Lung (tissue), 12 donors: ENCODE measurements around the gene DCST1. TPM values are rescaled to one million over a fixed set of nuclear protein-coding genes. Genes with fewer than 3 reads are reported as not detected.

Experiments used
- ATAC-seq: fragments of 200-7000 bp; cut with Tn5 transposase; one replicate; pipeline ENCODE4 v1.9.1; 2020; ENCODE audit warnings: moderate number of reproducible peaks; ENCODE audit not compliant: insufficient read depth, low FRiP score
- DNase-seq, 3 donors: peaks; one replicate each; pipeline ENCODE4 v3.0.0-alpha.2; 2013 to 2017
- H3K27ac ChIP-seq, 2 donors: one replicate each; pipeline ENCODE4 v1.5.1; 2013; ENCODE audit warnings: mild to moderate bottlenecking in 2 of 2, moderate library complexity in 2 of 2, control low read depth in 1 of 2, inconsistent platforms in 1 of 2, low read depth in 1 of 2, low read length in 1 of 2
- H3K27me3 ChIP-seq, 3 donors: one replicate each; pipeline ENCODE4 v1.5.1; 2013; ENCODE audit warnings: low read length in 2 of 3; ENCODE audit not compliant: control insufficient read depth in 3 of 3, insufficient read depth in 3 of 3
- H3K36me3 ChIP-seq, 4 donors: one replicate each; pipeline ENCODE4 v1.5.1; 2013; ENCODE audit warnings: low read length in 4 of 4, mild to moderate bottlenecking in 1 of 4, moderate library complexity in 1 of 4; ENCODE audit not compliant: control insufficient read depth in 4 of 4, insufficient read depth in 4 of 4
- H3K4me1 ChIP-seq, 5 donors: one replicate each; pipeline ENCODE4 v1.5.1; 2013; ENCODE audit warnings: low read length in 5 of 5, mild to moderate bottlenecking in 2 of 5, moderate library complexity in 1 of 5; ENCODE audit not compliant: control insufficient read depth in 5 of 5, insufficient read depth in 5 of 5
- H3K4me3 ChIP-seq: one replicate; pipeline ENCODE4 v1.5.1; 2013; ENCODE audit warnings: mild to moderate bottlenecking, control low read depth, moderate library complexity
- H3K9ac ChIP-seq, 2 donors: one replicate each; pipeline ENCODE4 v1.5.1; 2013; ENCODE audit warnings: low read length in 2 of 2, control low read depth in 1 of 2; ENCODE audit not compliant: insufficient read depth in 1 of 2
- H3K9me3 ChIP-seq, 4 donors: one replicate each; pipeline ENCODE4 v1.5.1; 2013; ENCODE audit warnings: low read length in 3 of 4, mild to moderate bottlenecking in 1 of 4, moderate library complexity in 1 of 4; ENCODE audit not compliant: control insufficient read depth in 4 of 4, insufficient read depth in 3 of 4
- CTCF ChIP-seq: IDR thresholded peaks from 2 replicates; pipeline ENCODE4 v1.5.1; 2012; ENCODE audit warnings: mild to moderate bottlenecking; ENCODE audit errors: control extremely low read depth, extremely low read depth
- WGBS, 2 donors: extraction: QIAGEN DNeasy Blood & Tissue Kit; methylation state at CpG; one replicate each; pipeline ENCODE4 v1.1.7; 2013; 5-methylcytosine and 5-hydroxymethylcytosine counted together
- polyA plus RNA-seq, 2 donors: library from polyadenylated mRNA; stranded (reverse); fragments of 200-250 nt; gene quantifications; one replicate each; pipeline ENCODE4 v1.2.1, GENCODE V29; 2013
- total RNA-seq, 2 donors: library from RNA; depleted of rRNA in 1 of 2; stranded (reverse); fragments of >200 nt in 1 of 2; gene quantifications; one replicate each; pipeline ENCODE4 v1.2.1, GENCODE V29; 2014 to 2021
- donor health status: control.
- donor health status: control.
- donor health status: Bipolar disorder and iron deficiency.
- donor health status: healthy.
- donor health status: DM: yes; HTN: yes; CAD: no.

The DCST1 gene
- total and polyA plus RNA-seq, 4 donors: 0.08 to 0.20 TPM; not detected in 2

- H3K4me1 ChIP-seq: peaks cover 3 to 25% (median 11%) of the 10 kb centered on the region in 5 donors
- no peaks in the 10 kb centered on the region for H3K9me3 ChIP-seq
- DNase-seq (no peak), ATAC-seq (no peak)
- 85 to 87% methylated on average over 6 of the region's 6 CpGs for WGBS, 2 donors
- no peak for TF ChIP-seq CTCF
- H3K36me3 ChIP-seq: no peaks in the 10 kb centered on the region
- H3K27me3 ChIP-seq: peaks cover 0 to 3% (median 0%) of the 10 kb centered on the region in 3 donors
- no peak overlapping the region for H3K27ac ChIP-seq
- no peak overlapping the region for H3K9ac ChIP-seq
- no peak overlapping the region for H3K4me3 ChIP-seq
These were observed 58.5 kb downstream of the DCST1 start for GRCh38 chr1:155092131-155092530.

GRCh38 chr1:155092641-155093040 lies 59.0 kb downstream of the DCST1 start:
- Histone ChIP-seq H3K4me1 (peaks cover 3 to 25% (median 11%) of the 10 kb centered on the region in 5 donors), H3K4me3 (no peak overlapping the region), H3K27me3 (peaks cover 0 to 3% (median 0%) of the 10 kb centered on the region in 3 donors), H3K9ac (no peak overlapping the region), H3K36me3 (no peaks in the 10 kb centered on the region), H3K27ac (no peak overlapping the region), H3K9me3 (no peaks in the 10 kb centered on the region)
- TF ChIP-seq CTCF: no peak
- ATAC-seq (no peak), DNase-seq (no peak)
- WGBS, 2 donors: 90 to 91% methylated on average over 12 of the region's 12 CpGs

- ATAC-seq (peak; percentile 39), DNase-seq (peak; percentile 89 to 93 (median 92))
- Histone ChIP-seq H3K9ac (no peak overlapping the region), H3K9me3 (no peaks in the 10 kb centered on the region), H3K4me3 (no peak overlapping the region), H3K27me3 (peaks cover 0 to 3% (median 0%) of the 10 kb centered on the region in 3 donors), H3K4me1 (peaks cover 3 to 25% (median 11%) of the 10 kb centered on the region in 5 donors), H3K27ac (peak overlapping the region; percentile 14 to 63), H3K36me3 (no peaks in the 10 kb centered on the region)
- 23 to 39% methylated on average over 13 of the region's 13 CpGs for WGBS, 2 donors
- TF ChIP-seq CTCF: peak; percentile 22
These were observed 60.4 kb downstream of the DCST1 start for GRCh38 chr1:155093911-155094621.
